Measurements from ENCODE around the gene HSPA1B.

DNA sequence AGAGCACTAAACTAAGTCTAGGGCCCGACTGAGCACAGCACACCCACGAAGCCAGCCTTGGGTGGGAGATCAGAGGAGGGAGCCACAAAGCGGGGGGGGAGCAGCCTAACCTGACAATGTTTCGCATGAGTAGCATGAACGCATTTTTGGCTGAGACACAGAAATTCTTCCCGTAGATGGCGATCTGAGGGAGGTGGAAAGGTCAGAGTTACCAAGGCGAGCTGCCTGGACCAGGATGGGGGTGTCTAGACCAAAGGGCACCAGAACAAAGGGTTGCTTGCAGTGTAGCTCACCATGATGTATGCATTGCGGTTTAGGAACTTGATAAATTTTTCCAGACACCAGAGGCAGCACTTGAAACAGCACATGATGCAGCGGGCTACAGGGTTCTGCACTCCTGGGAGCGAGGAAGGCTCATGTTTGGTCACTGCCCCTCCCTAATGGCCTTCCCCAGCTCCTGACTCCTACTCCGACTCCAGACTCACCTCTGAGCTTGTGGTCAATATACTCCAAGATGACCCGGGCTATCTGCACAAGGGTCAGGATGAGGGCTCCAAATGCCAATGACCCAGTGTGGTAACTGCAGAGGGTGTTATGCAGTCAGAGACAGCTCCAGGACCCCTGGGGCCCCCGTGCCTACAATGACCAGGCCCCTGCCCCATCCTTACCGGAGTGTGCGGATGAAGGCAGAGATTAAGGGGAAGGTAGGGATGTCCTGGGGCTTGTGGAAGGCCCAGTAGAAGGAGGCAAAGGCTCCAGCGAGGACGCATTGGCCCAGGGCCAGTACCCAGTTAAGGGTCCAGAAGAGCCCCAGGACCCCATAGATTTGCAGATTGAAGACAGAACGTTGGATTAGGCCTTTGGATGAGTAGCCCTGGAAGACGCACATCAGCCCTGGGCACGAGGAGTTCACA is 37.9 kb downstream of the HSPA1B start:
- TF ChIP-seq CTCF (IDR thresholded peaks at IDR 0.05): no peak
- TF ChIP-seq RNF2 (IDR thresholded peaks at IDR 0.05; ENCODE audit: borderline replicate concordance, low read depth): no peak
- no peak for TF ChIP-seq POLR2A (IDR thresholded peaks at IDR 0.05; ENCODE audit: low read length)
- no peak for TF ChIP-seq MAFK (IDR thresholded peaks at IDR 0.05; ENCODE audit: partially characterized antibody)
- no peak for TF ChIP-seq EP300 (IDR thresholded peaks at IDR 0.05)
- TF ChIP-seq JUN (IDR thresholded peaks at IDR 0.05): no peak
- TF ChIP-seq, protein P1, sequence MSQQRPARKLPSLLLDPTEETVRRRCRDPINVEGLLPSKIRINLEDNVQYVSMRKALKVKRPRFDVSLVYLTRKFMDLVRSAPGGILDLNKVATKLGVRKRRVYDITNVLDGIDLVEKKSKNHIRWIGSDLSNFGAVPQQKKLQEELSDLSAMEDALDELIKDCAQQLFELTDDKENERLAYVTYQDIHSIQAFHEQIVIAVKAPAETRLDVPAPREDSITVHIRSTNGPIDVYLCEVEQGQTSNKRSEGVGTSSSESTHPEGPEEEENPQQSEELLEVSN (IDR thresholded peaks at IDR 0.05; ENCODE audit: borderline replicate concordance, low read depth): no peak

All from A549 (cell line).